GM10248 (cell line): Measurements from ENCODE around the gene REG1B.

ENCODE experiments used
- CTCF ChIA-PET: fragments of 300-600 bp; sonication (Branson Sonifier 250); formaldehyde crosslinking; extraction: SDS; loops from one replicate; lab custom pipeline; 2021; ENCODE audit warnings: antibody characterized with exemption; lab: Yijun Ruan, JAX
- POLR2A ChIA-PET: fragments of 350-650 bp; sonication (Branson Sonifier 250); formaldehyde crosslinking; extraction: SDS; loops from one replicate; lab custom pipeline; 2020; ENCODE audit warnings: antibody characterized with exemption; lab: Yijun Ruan, JAX
- DNase-seq: peaks from one replicate; pipeline ENCODE4 v3.0.0; 2012; ENCODE audit errors: extremely low spot score
- TF ChIP-seq, protein P1 (sequence below): IDR thresholded peaks from 2 replicates; pipeline ENCODE4 v1.5.1; 2012; ENCODE audit warnings: mild to moderate bottlenecking, low read depth; ENCODE audit errors: extremely low read depth, missing control alignments, control extremely low read depth

Gene REG1B

DNA sequence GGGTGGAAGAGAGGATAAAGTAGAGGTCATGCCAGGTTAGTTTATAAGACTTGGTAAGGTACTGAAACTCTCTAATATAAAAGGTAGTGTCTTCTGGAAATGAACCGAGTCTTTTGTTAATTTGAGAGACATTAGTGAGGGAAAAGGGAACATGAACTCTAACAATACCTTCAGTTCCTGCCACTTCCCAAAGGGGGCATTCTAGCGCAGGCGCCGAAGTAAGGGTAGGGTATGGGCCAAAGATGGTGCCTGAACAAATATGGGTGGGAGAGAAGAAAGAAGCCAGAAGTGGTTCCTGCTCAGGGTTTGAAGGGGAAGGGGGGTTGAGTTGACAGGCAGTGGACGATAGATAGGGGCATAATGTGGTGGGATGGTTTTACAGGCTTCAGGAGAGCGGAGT, 10.1 kb upstream of the REG1B start:
- ChIA-PET POLR2A (no interaction called here), CTCF (no interaction called here)
- no peak for DNase-seq
- TF ChIP-seq, protein P1, sequence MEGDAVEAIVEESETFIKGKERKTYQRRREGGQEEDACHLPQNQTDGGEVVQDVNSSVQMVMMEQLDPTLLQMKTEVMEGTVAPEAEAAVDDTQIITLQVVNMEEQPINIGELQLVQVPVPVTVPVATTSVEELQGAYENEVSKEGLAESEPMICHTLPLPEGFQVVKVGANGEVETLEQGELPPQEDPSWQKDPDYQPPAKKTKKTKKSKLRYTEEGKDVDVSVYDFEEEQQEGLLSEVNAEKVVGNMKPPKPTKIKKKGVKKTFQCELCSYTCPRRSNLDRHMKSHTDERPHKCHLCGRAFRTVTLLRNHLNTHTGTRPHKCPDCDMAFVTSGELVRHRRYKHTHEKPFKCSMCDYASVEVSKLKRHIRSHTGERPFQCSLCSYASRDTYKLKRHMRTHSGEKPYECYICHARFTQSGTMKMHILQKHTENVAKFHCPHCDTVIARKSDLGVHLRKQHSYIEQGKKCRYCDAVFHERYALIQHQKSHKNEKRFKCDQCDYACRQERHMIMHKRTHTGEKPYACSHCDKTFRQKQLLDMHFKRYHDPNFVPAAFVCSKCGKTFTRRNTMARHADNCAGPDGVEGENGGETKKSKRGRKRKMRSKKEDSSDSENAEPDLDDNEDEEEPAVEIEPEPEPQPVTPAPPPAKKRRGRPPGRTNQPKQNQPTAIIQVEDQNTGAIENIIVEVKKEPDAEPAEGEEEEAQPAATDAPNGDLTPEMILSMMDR: no peak

DNA sequence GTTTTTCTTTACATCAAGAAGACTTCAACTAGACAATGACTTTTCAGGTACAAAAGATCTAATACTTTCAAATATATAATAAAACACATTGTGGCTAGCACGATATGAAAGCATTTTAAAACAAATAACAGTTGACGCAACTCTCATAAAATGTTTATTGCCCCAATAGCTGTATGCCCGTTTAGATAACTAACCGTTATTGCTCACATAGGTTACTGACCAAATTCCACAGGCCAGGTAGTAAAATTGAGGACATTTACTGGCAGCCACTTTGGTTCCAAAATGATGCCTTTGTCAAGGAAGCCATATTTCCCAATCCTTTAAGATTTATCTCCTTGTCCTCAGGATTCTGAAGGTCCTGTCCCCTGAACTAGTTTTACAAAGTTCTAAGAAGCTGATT, 2.9 kb upstream of the REG1B start:
- no peak for DNase-seq
- TF ChIP-seq, protein P1: no peak
- POLR2A ChIA-PET: no interaction called here
- CTCF ChIA-PET: interaction anchor here (1.2 kb wide), 1 partner anchor 14 kb away, joined by 3 read pairs; no protein-coding TSS in a partner anchor

DNA sequence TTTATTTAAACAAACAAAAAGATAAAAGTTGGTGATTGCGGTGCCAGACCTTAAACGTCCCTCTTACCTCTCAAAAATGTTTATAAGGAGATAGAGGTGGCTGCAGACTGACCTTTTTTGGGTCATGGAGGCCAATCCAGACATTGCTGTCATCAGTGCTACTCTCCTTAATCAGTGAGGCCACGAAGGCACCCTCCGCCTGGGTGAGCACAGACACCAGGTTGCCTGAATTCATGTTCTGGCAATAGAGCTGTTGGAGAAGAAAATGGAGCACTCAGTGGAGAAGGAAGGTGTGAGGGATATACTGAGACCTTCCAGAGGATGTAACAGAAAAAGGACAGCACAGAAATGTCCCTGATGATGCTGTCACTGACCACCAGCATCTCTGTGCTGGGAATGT, 1.5 kb downstream of the REG1B start:
- no peak for DNase-seq
- ChIA-PET POLR2A (no interaction called here), CTCF (no interaction called here)
- TF ChIP-seq, protein P1: no peak

DNA sequence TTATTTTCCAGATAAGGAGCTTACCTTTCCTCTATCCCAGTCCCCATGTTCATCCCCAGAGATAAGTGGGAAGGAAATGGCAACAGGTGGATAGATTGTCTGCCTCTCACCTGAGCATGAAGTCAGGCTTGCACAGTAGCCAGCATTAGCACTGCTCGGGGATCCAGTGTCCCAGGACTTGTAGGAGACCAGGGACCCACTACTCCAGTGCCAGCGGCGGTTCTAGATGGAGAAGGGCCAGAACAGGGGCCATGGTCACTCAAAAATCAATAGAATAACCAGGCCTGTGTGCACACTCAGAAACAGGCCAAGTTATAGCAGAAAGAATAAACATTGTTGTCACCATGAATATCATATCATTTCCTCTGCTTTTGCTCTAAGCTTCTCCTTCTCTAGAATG, 2.4 kb downstream of the REG1B start:
- DNase-seq: no peak
- POLR2A ChIA-PET: no interaction called here
- CTCF ChIA-PET: no interaction called here
- TF ChIP-seq, protein P1: no peak

DNA sequence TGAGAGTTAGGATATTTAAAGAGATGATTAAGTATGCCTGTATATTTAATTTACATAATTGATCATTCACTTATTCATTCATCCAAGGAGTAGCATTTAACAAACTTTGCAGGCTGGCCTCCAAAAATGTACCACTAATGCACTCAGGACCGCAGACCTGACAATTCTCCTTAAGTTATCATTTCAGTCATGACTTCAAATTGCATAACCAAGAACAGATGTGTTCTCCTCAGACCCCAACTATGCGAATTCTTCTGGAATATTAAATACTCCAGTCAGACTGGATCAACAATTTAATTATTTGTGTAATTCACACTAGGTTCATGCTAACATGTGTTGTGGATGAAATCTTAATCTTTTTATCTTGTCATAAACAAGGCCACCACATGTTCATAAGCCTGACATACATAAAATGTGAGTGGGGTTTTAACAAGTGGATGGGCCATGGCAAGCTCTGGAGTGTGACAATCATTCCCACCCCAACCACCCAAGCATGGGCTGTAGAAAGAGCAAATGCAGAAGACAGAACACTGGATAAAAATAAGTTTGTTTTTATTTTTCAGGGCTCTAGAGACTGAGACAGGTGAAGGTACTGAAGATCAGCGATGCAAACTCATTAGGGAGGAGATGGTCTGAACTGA, 3.2 kb downstream of the REG1B start:
- DNase-seq: no peak
- TF ChIP-seq, protein P1: no peak
- ChIA-PET CTCF (no interaction called here), POLR2A (no interaction called here)

DNA sequence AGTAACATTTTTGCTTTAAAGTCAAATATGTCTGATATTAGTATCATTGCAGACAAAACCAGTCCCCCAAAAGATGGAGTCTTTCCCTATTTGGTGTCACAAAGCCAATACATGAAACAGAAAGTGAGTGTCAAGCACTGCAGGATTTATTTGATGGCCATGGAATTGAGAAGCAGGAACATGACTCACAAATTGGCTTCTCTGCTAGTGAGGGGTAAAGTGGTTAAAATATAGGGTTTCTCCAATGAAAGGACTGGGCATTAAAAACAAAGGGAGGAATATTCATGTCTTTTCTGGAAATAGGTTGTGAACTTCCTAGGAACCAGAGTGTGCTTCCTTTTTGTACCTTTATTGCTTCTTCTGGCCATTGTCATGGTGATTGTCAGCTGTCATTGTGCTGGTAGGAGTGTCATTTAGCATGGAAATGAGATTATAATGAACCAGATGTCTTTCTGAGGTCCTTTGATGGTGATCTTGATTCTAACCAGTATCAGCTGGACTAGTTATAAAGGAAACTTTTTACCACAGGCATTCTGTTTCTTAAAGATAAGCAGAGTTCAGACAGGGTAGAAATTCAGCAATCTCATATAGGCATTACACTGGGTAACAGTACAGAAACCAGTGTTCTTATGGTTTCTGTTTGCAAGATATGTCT, 4.1 kb downstream of the REG1B start:
- ChIA-PET POLR2A (no interaction called here), CTCF (no interaction called here)
- no peak for DNase-seq
- TF ChIP-seq, protein P1: no peak
